Vagina (tissue), 2 donors: Measurements from ENCODE around the gene SERTAD4.

ENCODE experiments used
- POLR2AphosphoS5 ChIP-seq, 2 donors: sonication (generic); formaldehyde crosslinking; IDR thresholded peaks; one replicate each; pipeline ENCODE4 v1.9.0; 2017; ENCODE audit warnings: antibody characterized with exemption in 2 of 2, mild to moderate bottlenecking in 2 of 2, low read depth in 1 of 2; ENCODE audit not compliant: insufficient read depth in 1 of 2
- TF ChIP-seq, protein P1 (sequence below), 3 experiments: fragments of 450-650 bp in 2 of 3; fragments of 200-600 bp in 1 of 3; sonication (generic) in 1 of 3; IDR thresholded peaks; one replicate each; pipeline ENCODE4 v1.5.1; 2017 to 2019; ENCODE audit warnings: antibody characterized with exemption in 3 of 3, mild to moderate bottlenecking in 2 of 3, moderate library complexity in 2 of 3

DNA sequence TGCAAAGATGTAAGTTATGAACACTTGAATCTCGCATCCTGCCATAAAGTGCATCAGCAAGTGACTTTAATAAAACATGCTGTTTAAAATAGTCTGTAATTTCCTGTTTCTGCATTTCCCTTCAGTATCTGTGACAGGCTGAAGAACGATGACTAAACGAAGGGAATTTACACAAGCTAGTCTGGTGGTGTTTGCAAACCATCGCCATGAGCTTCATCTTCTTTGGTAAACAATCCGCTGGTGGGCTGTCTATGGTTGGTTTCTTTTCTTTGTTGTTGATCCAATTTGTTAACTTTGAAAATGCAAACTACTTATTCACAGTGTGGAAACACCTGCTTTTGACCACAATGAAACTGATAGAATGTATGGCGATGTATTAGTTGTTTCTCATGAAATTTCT, 13.9 kb downstream of the SERTAD4 start:
- TF ChIP-seq, protein P1, sequence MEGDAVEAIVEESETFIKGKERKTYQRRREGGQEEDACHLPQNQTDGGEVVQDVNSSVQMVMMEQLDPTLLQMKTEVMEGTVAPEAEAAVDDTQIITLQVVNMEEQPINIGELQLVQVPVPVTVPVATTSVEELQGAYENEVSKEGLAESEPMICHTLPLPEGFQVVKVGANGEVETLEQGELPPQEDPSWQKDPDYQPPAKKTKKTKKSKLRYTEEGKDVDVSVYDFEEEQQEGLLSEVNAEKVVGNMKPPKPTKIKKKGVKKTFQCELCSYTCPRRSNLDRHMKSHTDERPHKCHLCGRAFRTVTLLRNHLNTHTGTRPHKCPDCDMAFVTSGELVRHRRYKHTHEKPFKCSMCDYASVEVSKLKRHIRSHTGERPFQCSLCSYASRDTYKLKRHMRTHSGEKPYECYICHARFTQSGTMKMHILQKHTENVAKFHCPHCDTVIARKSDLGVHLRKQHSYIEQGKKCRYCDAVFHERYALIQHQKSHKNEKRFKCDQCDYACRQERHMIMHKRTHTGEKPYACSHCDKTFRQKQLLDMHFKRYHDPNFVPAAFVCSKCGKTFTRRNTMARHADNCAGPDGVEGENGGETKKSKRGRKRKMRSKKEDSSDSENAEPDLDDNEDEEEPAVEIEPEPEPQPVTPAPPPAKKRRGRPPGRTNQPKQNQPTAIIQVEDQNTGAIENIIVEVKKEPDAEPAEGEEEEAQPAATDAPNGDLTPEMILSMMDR (IDR thresholded peaks at IDR 0.05): no peak
- TF ChIP-seq POLR2AphosphoS5 (IDR thresholded peaks at IDR 0.05; ENCODE audit: insufficient read depth in 1 of 2, low read depth in 1 of 2): no peak
